ENCODE results near the gene TMEM145. TPM values are rescaled to one million over a fixed set of nuclear protein-coding genes. Genes with fewer than 3 reads are reported as not detected.

TMEM145 gene
- total and polyA plus RNA-seq, 10 of the 15 experiments (the other 5 are each of a cell fraction or from before 2014, with no cell fraction given), result 0.04 to 0.97 (median 0.16) TPM; not detected in 4

- no peaks in the 10 kb centered on the region; the same call in 1 of the 2 replicates for H3K4me1 ChIP-seq (ENCODE audit: control insufficient read depth, insufficient read depth, low read length)
- FAIRE-seq (no peak), ATAC-seq (no peak), DNase-seq (ENCODE audit: low read depth, low spot score) (no peak)
- H3K4me2 ChIP-seq (ENCODE audit: control insufficient read depth, insufficient read depth), result no peak overlapping the region
- ChIA-PET CTCF (no interaction called here), POLR2A (no interaction called here), RAD21 (ENCODE audit: unreplicated experiment) (no interaction called here), SMC1A (ENCODE audit: uncharacterized antibody, unreplicated experiment) (no interaction called here)
- no peak overlapping the region for H3K27ac ChIP-seq (ENCODE audit: control insufficient read depth, insufficient read depth)
- H4K20me1 ChIP-seq (ENCODE audit: control insufficient read depth, insufficient read depth), result no peaks in the 10 kb centered on the region
- no peak for TF ChIP-seq HDGF (IDR thresholded peaks at IDR 0.05)
- TF ChIP-seq STAT3 (IDR thresholded peaks at IDR 0.05; ENCODE audit: low read depth, low read length), result no peak
- H3K36me3 ChIP-seq (ENCODE audit: control insufficient read depth in 2 of 2, insufficient read depth in 2 of 2, low read length in 1 of 2), result peaks cover 0 to 3% of the 10 kb centered on the region in 2 experiments; a peak in 3 of 4 replicates
- in situ Hi-C loops (cut with MboI) (no loop called here), intact Hi-C loops (cut with micrococcal nuclease; ENCODE audit: unreplicated experiment) (no loop called here)
- H3K27me3 ChIP-seq (replicated peaks in 1 of 2; ENCODE audit: control insufficient read depth in 2 of 2, insufficient read depth in 2 of 2, low read length in 1 of 2), result no peaks in the 10 kb centered on the region
- H2AFZ ChIP-seq (ENCODE audit: control insufficient read depth, low read depth, low read length), result no peak overlapping the region
- 97% methylated on average over 3 of the region's 3 CpGs for WGBS (ENCODE audit: insufficient coverage, insufficient replicate concordance, low lambda C conversion rate, missing lambda C conversion rate)
- H3K79me2 ChIP-seq (ENCODE audit: control insufficient read depth, insufficient read depth, low read length), result no peaks in the 10 kb centered on the region; the same call in 1 of the 2 replicates
- H3K9ac ChIP-seq (ENCODE audit: control insufficient read depth, insufficient read depth, low read length), result no peak overlapping the region
- no peaks in the 10 kb centered on the region for H3K9me3 ChIP-seq (replicated peaks; ENCODE audit: control insufficient read depth, insufficient read depth, low read length)
- H3K4me3 ChIP-seq, result no peak overlapping the region
- BruUV-seq (replicated peaks), result no TSS peak
Measured at GRCh38 chr19:42333018-42333417, 19.9 kb downstream of the TMEM145 start.

DNA sequence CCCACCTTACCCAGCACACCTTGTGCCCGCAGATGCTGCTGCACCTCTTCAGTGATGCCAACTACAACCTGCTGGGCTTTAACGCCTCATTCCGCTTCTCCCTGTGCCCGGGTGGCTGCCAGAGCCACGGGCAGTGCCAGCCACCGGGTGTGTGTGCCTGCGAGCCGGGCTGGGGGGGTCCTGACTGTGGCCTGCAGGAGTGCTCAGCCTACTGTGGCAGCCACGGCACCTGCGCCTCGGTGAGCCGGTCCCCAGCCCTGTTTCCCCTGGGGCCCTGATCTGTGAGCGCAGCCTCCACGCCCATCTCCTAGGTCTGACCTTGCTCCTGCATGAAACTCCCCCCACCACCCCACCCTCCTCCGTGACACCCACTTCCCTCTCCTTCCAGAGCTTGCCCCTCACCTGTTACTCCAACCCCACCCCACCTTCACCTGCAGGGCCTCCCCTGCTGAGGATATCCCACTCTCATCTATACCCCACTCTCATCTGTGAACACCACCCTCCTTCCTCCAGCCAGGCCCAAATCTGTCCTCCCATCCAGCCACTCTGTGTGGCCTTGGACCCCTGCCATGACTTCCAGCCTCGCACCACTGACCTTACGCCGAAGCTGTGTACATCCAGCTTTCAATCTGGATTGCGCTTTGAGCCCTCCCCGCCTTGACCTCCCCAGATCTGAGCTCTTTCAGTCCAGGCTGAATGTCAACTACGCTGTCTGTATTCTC, 21.0 kb downstream of the TMEM145 start:
- ChIA-PET CTCF (no interaction called here), RAD21 (ENCODE audit: unreplicated experiment) (no interaction called here), SMC1A (ENCODE audit: uncharacterized antibody, unreplicated experiment) (no interaction called here), POLR2A (no interaction called here)
- Histone ChIP-seq H3K4me2 (ENCODE audit: control insufficient read depth, insufficient read depth) (no peak overlapping the region), H3K36me3 (ENCODE audit: control insufficient read depth in 2 of 2, insufficient read depth in 2 of 2, low read length in 1 of 2) (peaks cover 0 to 3% of the 10 kb centered on the region in 2 experiments; a peak in 3 of 4 replicates), H3K4me1 (ENCODE audit: control insufficient read depth, insufficient read depth, low read length) (no peaks in the 10 kb centered on the region; the same call in 1 of the 2 replicates), H3K27me3 (replicated peaks in 1 of 2; ENCODE audit: control insufficient read depth in 2 of 2, insufficient read depth in 2 of 2, low read length in 1 of 2) (no peaks in the 10 kb centered on the region), H3K9ac (ENCODE audit: control insufficient read depth, insufficient read depth, low read length) (no peak overlapping the region), H3K4me3 (no peak overlapping the region), H4K20me1 (ENCODE audit: control insufficient read depth, insufficient read depth) (no peaks in the 10 kb centered on the region), H3K79me2 (ENCODE audit: control insufficient read depth, insufficient read depth, low read length) (no peaks in the 10 kb centered on the region), H3K27ac (ENCODE audit: control insufficient read depth, insufficient read depth) (no peak overlapping the region), H2AFZ (ENCODE audit: control insufficient read depth, low read depth, low read length) (no peak overlapping the region), H3K9me3 (replicated peaks; ENCODE audit: control insufficient read depth, insufficient read depth, low read length) (no peaks in the 10 kb centered on the region)
- intact Hi-C loops (cut with micrococcal nuclease; ENCODE audit: unreplicated experiment) (no loop called here), in situ Hi-C loops (cut with MboI) (no loop called here)
- ATAC-seq (no peak), DNase-seq (ENCODE audit: low read depth, low spot score) (no peak), FAIRE-seq (no peak)
- TF ChIP-seq, protein P1, sequence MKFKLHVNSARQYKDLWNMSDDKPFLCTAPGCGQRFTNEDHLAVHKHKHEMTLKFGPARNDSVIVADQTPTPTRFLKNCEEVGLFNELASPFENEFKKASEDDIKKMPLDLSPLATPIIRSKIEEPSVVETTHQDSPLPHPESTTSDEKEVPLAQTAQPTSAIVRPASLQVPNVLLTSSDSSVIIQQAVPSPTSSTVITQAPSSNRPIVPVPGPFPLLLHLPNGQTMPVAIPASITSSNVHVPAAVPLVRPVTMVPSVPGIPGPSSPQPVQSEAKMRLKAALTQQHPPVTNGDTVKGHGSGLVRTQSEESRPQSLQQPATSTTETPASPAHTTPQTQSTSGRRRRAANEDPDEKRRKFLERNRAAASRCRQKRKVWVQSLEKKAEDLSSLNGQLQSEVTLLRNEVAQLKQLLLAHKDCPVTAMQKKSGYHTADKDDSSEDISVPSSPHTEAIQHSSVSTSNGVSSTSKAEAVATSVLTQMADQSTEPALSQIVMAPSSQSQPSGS (IDR thresholded peaks at IDR 0.05; ENCODE audit: low read length), result no peak
- TF ChIP-seq CEBPB (IDR thresholded peaks at IDR 0.05; ENCODE audit: borderline replicate concordance in 1 of 2, low read depth in 2 of 2, low read length in 2 of 2) (no peak), MTA3 (IDR thresholded peaks at IDR 0.05; ENCODE audit: borderline replicate concordance, low read length) (no peak)
- BruUV-seq (replicated peaks), result no TSS peak
- WGBS (ENCODE audit: insufficient coverage, insufficient replicate concordance, low lambda C conversion rate, missing lambda C conversion rate), result 57% methylated on average over 20 of the region's 21 CpGs

Data from GM12878 (cell line).